Measurements from ENCODE around the gene SCYL1.

SCYL1 gene

DNA sequence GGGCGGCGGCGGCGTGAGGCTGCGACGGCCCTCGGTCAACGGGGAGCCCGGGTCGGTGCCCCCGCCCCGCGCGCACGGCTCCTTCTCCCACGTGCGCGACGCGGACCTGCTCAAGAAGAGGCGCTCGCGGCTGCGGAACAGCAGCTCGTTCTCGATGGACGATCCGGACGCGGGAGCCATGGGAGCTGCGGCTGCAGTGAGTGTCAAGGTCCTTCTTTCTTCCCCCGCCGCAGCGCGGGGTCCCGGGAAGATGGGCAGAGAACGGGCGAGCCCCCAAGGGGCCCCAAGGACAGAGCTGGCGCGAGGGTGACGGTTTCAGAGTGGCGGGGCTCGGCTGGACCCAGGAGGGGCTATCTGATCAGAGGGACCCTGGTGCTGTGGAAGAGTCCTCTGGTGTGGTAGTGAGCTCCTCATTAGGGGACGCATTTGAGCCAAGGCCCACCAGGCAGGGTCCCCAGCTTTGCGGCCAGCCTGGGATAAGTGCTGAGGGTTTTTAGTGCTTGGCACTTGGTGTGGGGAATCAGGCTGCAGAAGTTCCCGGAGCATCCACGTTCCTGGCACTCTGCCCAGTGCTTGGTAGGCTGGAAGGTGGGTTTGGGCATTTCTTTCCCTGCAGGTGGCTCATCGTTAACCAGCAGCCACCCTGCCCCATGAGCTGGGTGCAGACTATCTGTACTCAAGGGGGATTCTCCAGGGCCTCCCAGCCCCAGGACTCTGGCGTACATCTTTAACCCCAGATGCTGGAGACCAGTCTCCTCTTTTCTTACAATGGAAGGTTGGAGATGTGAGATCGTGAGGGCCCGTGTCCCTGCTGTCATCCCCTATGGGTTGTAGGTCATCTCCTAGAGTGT, 60.7 kb downstream of the SCYL1 start:
- ChIA-PET POLR2A (interaction anchor here (1.0 to 3.9 kb wide), 3 partner anchors 9 to 29 kb away, joined by 3 to 18 read pairs (median 4); partner anchors contain the start of genes EHBP1L1 and PCNX3), CTCF (interaction anchor here (4.7 to 10.6 kb wide), 4 partner anchors 8 to 45 kb away, joined by 35 to 182 read pairs (median 53); partner anchors contain the start of genes EHBP1L1, FAM89B and ZNRD2)
- H3K4me3 ChIP-seq (ENCODE audit: low read depth, low read length) = no peak overlapping the region
- no peak for DNase-seq (ENCODE audit: low read depth, low spot score)
- TF ChIP-seq, protein P1, sequence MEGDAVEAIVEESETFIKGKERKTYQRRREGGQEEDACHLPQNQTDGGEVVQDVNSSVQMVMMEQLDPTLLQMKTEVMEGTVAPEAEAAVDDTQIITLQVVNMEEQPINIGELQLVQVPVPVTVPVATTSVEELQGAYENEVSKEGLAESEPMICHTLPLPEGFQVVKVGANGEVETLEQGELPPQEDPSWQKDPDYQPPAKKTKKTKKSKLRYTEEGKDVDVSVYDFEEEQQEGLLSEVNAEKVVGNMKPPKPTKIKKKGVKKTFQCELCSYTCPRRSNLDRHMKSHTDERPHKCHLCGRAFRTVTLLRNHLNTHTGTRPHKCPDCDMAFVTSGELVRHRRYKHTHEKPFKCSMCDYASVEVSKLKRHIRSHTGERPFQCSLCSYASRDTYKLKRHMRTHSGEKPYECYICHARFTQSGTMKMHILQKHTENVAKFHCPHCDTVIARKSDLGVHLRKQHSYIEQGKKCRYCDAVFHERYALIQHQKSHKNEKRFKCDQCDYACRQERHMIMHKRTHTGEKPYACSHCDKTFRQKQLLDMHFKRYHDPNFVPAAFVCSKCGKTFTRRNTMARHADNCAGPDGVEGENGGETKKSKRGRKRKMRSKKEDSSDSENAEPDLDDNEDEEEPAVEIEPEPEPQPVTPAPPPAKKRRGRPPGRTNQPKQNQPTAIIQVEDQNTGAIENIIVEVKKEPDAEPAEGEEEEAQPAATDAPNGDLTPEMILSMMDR (IDR thresholded peaks at IDR 0.05; ENCODE audit: insufficient read depth, low read length, missing control alignments) = no peak

DNA sequence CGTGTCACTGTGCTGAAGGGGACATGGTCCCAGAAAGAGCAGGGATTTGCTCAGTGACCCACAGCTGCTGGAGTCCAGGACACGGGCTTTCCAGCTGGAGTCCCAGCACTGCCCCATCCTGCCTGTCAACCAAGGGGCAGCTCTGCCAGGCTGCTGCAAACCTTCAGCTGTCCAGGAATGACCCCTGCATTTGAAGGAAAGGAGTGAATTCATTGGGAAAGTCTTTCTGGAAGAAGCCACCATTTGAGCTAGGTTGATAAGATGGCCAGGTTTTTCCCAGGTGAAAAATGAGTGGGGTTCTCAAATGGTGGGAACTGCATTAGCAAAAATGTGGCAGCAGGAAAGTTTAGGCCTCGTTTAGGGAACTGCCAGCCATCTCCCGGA, 61.4 kb downstream of the SCYL1 start:
- TF ChIP-seq, protein P1 (IDR thresholded peaks at IDR 0.05; ENCODE audit: insufficient read depth, low read length, missing control alignments) = no peak
- POLR2A ChIA-PET = interaction anchor here (1.0 to 3.9 kb wide), 4 partner anchors 9 to 29 kb away, joined by 3 to 18 read pairs (median 6); partner anchors contain the start of genes EHBP1L1, FAM89B and PCNX3

DNA sequence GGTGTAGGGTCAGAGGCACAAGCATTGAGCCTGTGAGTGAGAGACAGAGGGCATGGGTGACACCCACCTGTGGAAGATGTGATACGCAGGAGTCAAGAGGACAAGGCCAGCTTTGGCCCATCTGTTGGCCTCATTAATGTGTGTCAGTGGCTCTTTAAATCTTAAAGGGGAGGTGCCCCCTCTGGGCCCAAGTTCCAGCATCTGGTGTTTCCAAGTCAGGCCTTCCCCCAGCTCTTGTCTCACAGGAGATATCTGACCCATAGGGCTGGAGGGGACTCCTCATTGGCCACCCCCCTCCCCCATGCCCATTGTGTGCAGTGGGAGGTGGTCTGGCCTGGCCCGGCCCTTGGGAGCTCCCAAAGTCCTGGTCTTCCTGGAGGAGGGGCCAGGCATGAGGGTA, 61.8 kb downstream of the SCYL1 start:
- POLR2A ChIA-PET = interaction anchor here (1.8 to 3.9 kb wide), 3 partner anchors 10 to 28 kb away, joined by 4 to 18 read pairs (median 7); partner anchors contain the start of genes EHBP1L1, FAM89B and PCNX3

More for the DNA sequence above, 61.4 kb downstream of the SCYL1 start:
- CTCF ChIA-PET = interaction anchor here (1.0 to 10.6 kb wide), 6 partner anchors 7 to 46 kb away, joined by 4 to 182 read pairs (median 40); partner anchors contain the start of genes EHBP1L1, FAM89B, MAP3K11 and ZNRD2
- DNase-seq (ENCODE audit: low read depth, low spot score) = no peak
- H3K4me3 ChIP-seq (ENCODE audit: low read depth, low read length) = no peak overlapping the region

More for the DNA sequence above, 61.8 kb downstream of the SCYL1 start:
- no peak overlapping the region for H3K4me3 ChIP-seq (ENCODE audit: low read depth, low read length)
- CTCF ChIA-PET = interaction anchor here (0.6 to 10.6 kb wide), 8 partner anchors 7 to 46 kb away, joined by 3 to 182 read pairs (median 22); partner anchors contain the start of genes EHBP1L1, FAM89B, KCNK7 and MAP3K11
- TF ChIP-seq, protein P1 (IDR thresholded peaks at IDR 0.05; ENCODE audit: insufficient read depth, low read length, missing control alignments) = no peak
- no peak for DNase-seq (ENCODE audit: low read depth, low spot score)
